Measurements from ENCODE around the gene PNKP.

The PNKP gene

GRCh38 chr19:49863935-49864320 lies 3.4 kb downstream of the PNKP start:
- DNase-seq, result no peak
- Histone ChIP-seq H3K18ac (ENCODE audit: low read depth in 1 of 2, low read length in 2 of 2) (no peak overlapping the region), H3K4me2 (ENCODE audit: low read length, poor library complexity, severe bottlenecking) (no peak overlapping the region), H3K4ac (ENCODE audit: low read depth in 1 of 2, low read length in 2 of 2) (no peak overlapping the region), H4K8ac (ENCODE audit: low read length) (no peak overlapping the region), H3K4me1 (ENCODE audit: control insufficient read depth, insufficient read depth, low read depth, low read length) (peaks cover 44% of the 10 kb centered on the region), H3K36me3 (ENCODE audit: control insufficient read depth in 1 of 2, insufficient read depth in 2 of 2, low read depth in 1 of 2, low read length in 2 of 2) (peaks cover 45 to 65% of the 10 kb centered on the region in 2 experiments), H2BK120ac (ENCODE audit: low read depth, low read length) (no peak overlapping the region), H3K4me3 (ENCODE audit: insufficient read depth in 1 of 2, low read depth in 1 of 2, low read length in 2 of 2) (no peak overlapping the region), H2BK15ac (ENCODE audit: low read depth, poor library complexity, severe bottlenecking) (no peak overlapping the region), H3K14ac (ENCODE audit: low read length in 2 of 2) (no peak overlapping the region), H3K23ac (ENCODE audit: low read length in 2 of 2) (no peak overlapping the region), H2BK12ac (ENCODE audit: low read length in 2 of 2) (no peak overlapping the region), H2AK5ac (ENCODE audit: low read length, severe bottlenecking) (no peak overlapping the region), H2BK5ac (ENCODE audit: low read depth, low read length, poor library complexity, severe bottlenecking) (no peak overlapping the region), H3K27me3 (ENCODE audit: control insufficient read depth in 1 of 2, insufficient read depth in 1 of 2, low read length in 2 of 2) (no peaks in the 10 kb centered on the region), H3K9ac (ENCODE audit: low read length) (no peak overlapping the region), H4K91ac (ENCODE audit: low read length) (no peak overlapping the region), H3K27ac (ENCODE audit: low read length, poor library complexity, severe bottlenecking) (no peak overlapping the region), H3K9me3 (ENCODE audit: control insufficient read depth, low read length) (no peaks in the 10 kb centered on the region), H3K79me1 (replicated peaks; ENCODE audit: low read length, poor library complexity, severe bottlenecking) (peaks cover 21% of the 10 kb centered on the region), H2AFZ (ENCODE audit: low read depth, low read length) (no peak overlapping the region)
- WGBS, result 97% methylated on average over 17 of the region's 17 CpGs

GRCh38 chr19:49863254-49863934 lies 4.0 kb downstream of the PNKP start:
- Histone ChIP-seq H3K4me3 (ENCODE audit: insufficient read depth in 1 of 2, low read depth in 1 of 2, low read length in 2 of 2) (no peak overlapping the region), H3K79me1 (replicated peaks; ENCODE audit: low read length, poor library complexity, severe bottlenecking) (peaks cover 21% of the 10 kb centered on the region), H3K9me3 (ENCODE audit: control insufficient read depth, low read length) (no peaks in the 10 kb centered on the region), H3K27ac (ENCODE audit: low read length, poor library complexity, severe bottlenecking) (no peak overlapping the region), H2AK5ac (ENCODE audit: low read length, severe bottlenecking) (peak overlapping the region; percentile 2), H4K91ac (ENCODE audit: low read length) (peak overlapping the region; percentile 34), H2BK120ac (ENCODE audit: low read depth, low read length) (no peak overlapping the region), H4K8ac (ENCODE audit: low read length) (no peak overlapping the region), H3K4me1 (ENCODE audit: control insufficient read depth, insufficient read depth, low read depth, low read length) (peaks cover 48% of the 10 kb centered on the region), H3K27me3 (ENCODE audit: control insufficient read depth in 1 of 2, insufficient read depth in 1 of 2, low read length in 2 of 2) (no peaks in the 10 kb centered on the region), H3K14ac (ENCODE audit: low read length in 2 of 2) (no peak overlapping the region), H2BK12ac (ENCODE audit: low read length in 2 of 2) (peak overlapping the region in 1 of 2 experiments; percentile 67), H2AFZ (ENCODE audit: low read depth, low read length) (no peak overlapping the region), H3K4me2 (ENCODE audit: low read length, poor library complexity, severe bottlenecking) (no peak overlapping the region), H3K9ac (ENCODE audit: low read length) (no peak overlapping the region), H2BK15ac (ENCODE audit: low read depth, poor library complexity, severe bottlenecking) (no peak overlapping the region), H3K23ac (ENCODE audit: low read length in 2 of 2) (no peak overlapping the region), H2BK5ac (ENCODE audit: low read depth, low read length, poor library complexity, severe bottlenecking) (no peak overlapping the region), H3K4ac (ENCODE audit: low read depth in 1 of 2, low read length in 2 of 2) (no peak overlapping the region), H3K18ac (ENCODE audit: low read depth in 1 of 2, low read length in 2 of 2) (no peak overlapping the region), H3K36me3 (ENCODE audit: control insufficient read depth in 1 of 2, insufficient read depth in 2 of 2, low read depth in 1 of 2, low read length in 2 of 2) (peaks cover 50 to 71% of the 10 kb centered on the region in 2 experiments)
- no peak for DNase-seq
- WGBS, result 97% methylated on average over 24 of the region's 24 CpGs

GRCh38 chr19:49862391-49863253 lies 4.8 kb downstream of the PNKP start:
- Histone ChIP-seq H2BK5ac (ENCODE audit: low read depth, low read length, poor library complexity, severe bottlenecking) (no peak overlapping the region), H3K4me1 (ENCODE audit: control insufficient read depth, insufficient read depth, low read depth, low read length) (peaks cover 53% of the 10 kb centered on the region), H3K4me2 (ENCODE audit: low read length, poor library complexity, severe bottlenecking) (no peak overlapping the region), H3K9ac (ENCODE audit: low read length) (no peak overlapping the region), H4K91ac (ENCODE audit: low read length) (peak overlapping the region; percentile 34), H3K14ac (ENCODE audit: low read length in 2 of 2) (no peak overlapping the region), H3K4ac (ENCODE audit: low read depth in 1 of 2, low read length in 2 of 2) (peak overlapping the region in 1 of 2 experiments; percentile 25), H3K23ac (ENCODE audit: low read length in 2 of 2) (no peak overlapping the region), H2AK5ac (ENCODE audit: low read length, severe bottlenecking) (peak overlapping the region; percentile 2), H2AFZ (ENCODE audit: low read depth, low read length) (no peak overlapping the region), H3K9me3 (ENCODE audit: control insufficient read depth, low read length) (no peaks in the 10 kb centered on the region), H3K27me3 (ENCODE audit: control insufficient read depth in 1 of 2, insufficient read depth in 1 of 2, low read length in 2 of 2) (no peaks in the 10 kb centered on the region), H2BK120ac (ENCODE audit: low read depth, low read length) (no peak overlapping the region), H3K27ac (ENCODE audit: low read length, poor library complexity, severe bottlenecking) (no peak overlapping the region), H3K79me1 (replicated peaks; ENCODE audit: low read length, poor library complexity, severe bottlenecking) (peaks cover 21% of the 10 kb centered on the region), H3K36me3 (ENCODE audit: control insufficient read depth in 1 of 2, insufficient read depth in 2 of 2, low read depth in 1 of 2, low read length in 2 of 2) (peaks cover 56 to 78% of the 10 kb centered on the region in 2 experiments), H3K4me3 (ENCODE audit: insufficient read depth in 1 of 2, low read depth in 1 of 2, low read length in 2 of 2) (no peak overlapping the region), H2BK12ac (ENCODE audit: low read length in 2 of 2) (no peak overlapping the region), H4K8ac (ENCODE audit: low read length) (no peak overlapping the region), H2BK15ac (ENCODE audit: low read depth, poor library complexity, severe bottlenecking) (peak overlapping the region; percentile 39), H3K18ac (ENCODE audit: low read depth in 1 of 2, low read length in 2 of 2) (peak overlapping the region in 1 of 2 experiments; percentile 48)
- peak; percentile 50 for DNase-seq
- 79% methylated on average over 49 of the region's 49 CpGs for WGBS

All from mesenchymal stem cell (in vitro differentiated cells and primary cell).